Measurements from ENCODE around the gene ZSWIM4. TPM values are rescaled to one million over a fixed set of nuclear protein-coding genes. Genes with fewer than 3 reads are reported as not detected.

The ZSWIM4 gene
- polyA plus RNA-seq, 2 of the 4 experiments (the other 2 are of a cell fraction), result 1.6 to 3.4 TPM

GRCh38 chr19:13839938-13840304, 44.7 kb downstream of the ZSWIM4 start:
- Histone ChIP-seq H3K27ac (peak overlapping the region; percentile 100), H3K9me3 (no peaks in the 10 kb centered on the region), H3K4me2 (peak overlapping the region; percentile 100), H3K4me3 (peak overlapping the region; percentile 95), H3K4me1 (peaks cover 57% of the 10 kb centered on the region)
- ChIA-PET POLR2A (interaction anchor here (0.5 to 4.2 kb wide), 5 partner anchors 12 to 28 kb away, joined by 3 to 41 read pairs (median 10); no protein-coding TSS in a partner anchor), CTCF (interaction anchor here (0.8 to 10.7 kb wide), 2 partner anchors 16 to 32 kb away, joined by 4 to 271 read pairs; no protein-coding TSS in a partner anchor)
- no peak for DNase-seq (ENCODE audit: low read depth in 1 of 2, low spot score in 1 of 2)
- WGBS (ENCODE audit: missing lambda C conversion rate), result 0% methylated on average over 2 of the region's 6 CpGs
- TF ChIP-seq RAD21 (conservative IDR thresholded peaks at IDR 0.05 in 1 of 2, IDR thresholded peaks at IDR 0.05 in 1 of 2) (no peak), POLR2AphosphoS2 (conservative IDR thresholded peaks at IDR 0.05; ENCODE audit: low read length) (peak; percentile 88; the same call in 1 of the 2 replicates), HOXB13 (CRISPR knock-in tag; IDR thresholded peaks at IDR 0.05; ENCODE audit: low read depth) (no peak), REST (IDR thresholded peaks at IDR 0.05) (peak; percentile 28; the same call in 1 of the 2 replicates)
- no peak for FAIRE-seq
- peak in 1 of 2 experiments; percentile 1; a peak in 2 of 6 replicates for ATAC-seq

- Histone ChIP-seq H3K9me3 (no peaks in the 10 kb centered on the region), H3K27ac (peak overlapping the region; percentile 100), H3K4me1 (peaks cover 57% of the 10 kb centered on the region), H3K4me2 (peak overlapping the region; percentile 100), H3K4me3 (peak overlapping the region; percentile 95)
- CTCF ChIA-PET, result interaction anchor here (0.6 to 10.7 kb wide), 2 partner anchors 16 to 57 kb away, joined by 3 to 271 read pairs; no protein-coding TSS in a partner anchor
- peak in 1 of 2 experiments; percentile 12; a peak in 3 of 6 replicates for ATAC-seq
- peak in 1 of 2 experiments; percentile 66 for DNase-seq (ENCODE audit: low read depth in 1 of 2, low spot score in 1 of 2)
- WGBS (ENCODE audit: missing lambda C conversion rate), result 1% methylated on average over 13 of the region's 23 CpGs
- no peak for FAIRE-seq
- TF ChIP-seq GATA3 (IDR thresholded peaks at IDR 0.05; ENCODE audit: borderline replicate concordance), result peak; percentile 47; the same call in 1 of the 2 replicates
- peak; percentile 73; the same call in 1 of the 2 replicates for TF ChIP-seq HOXA7 (CRISPR knock-in tag; IDR thresholded peaks at IDR 0.05)
- TF ChIP-seq POLR2A (IDR thresholded peaks at IDR 0.05; ENCODE audit: low read length), result peak; percentile 32; the same call in 1 of the 2 replicates
- peak; percentile 44; the same call in 1 of the 2 replicates for TF ChIP-seq MAX (IDR thresholded peaks at IDR 0.05)
- peak; percentile 95 for TF ChIP-seq TFCP2L1 (CRISPR knock-in tag; IDR thresholded peaks at IDR 0.05)
- TF ChIP-seq TP53 (CRISPR knock-in tag; IDR thresholded peaks at IDR 0.05), result peak; percentile 85; the same call in 1 of the 2 replicates
- no peak for TF ChIP-seq MAFK (IDR thresholded peaks at IDR 0.05; ENCODE audit: partially characterized antibody)
- TF ChIP-seq EHF (CRISPR knock-in tag; IDR thresholded peaks at IDR 0.05), result 0 out of 2 replicates have a peak, but pooled peaks have one; percentile 46
- TF ChIP-seq ELK1 (IDR thresholded peaks at IDR 0.05; ENCODE audit: low read depth, low read length), result no peak
- TF ChIP-seq ESRRA (IDR thresholded peaks at IDR 0.05; ENCODE audit: borderline replicate concordance, low read length), result no peak
- TF ChIP-seq PHF8 (IDR thresholded peaks at IDR 0.05; ENCODE audit: borderline replicate concordance, low read depth), result no peak
- TF ChIP-seq FOSL2 (IDR thresholded peaks at IDR 0.05), result no peak
- peak; percentile 70 for TF ChIP-seq FOSL2 (CRISPR knock-in tag; IDR thresholded peaks at IDR 0.05)
- peak in 1 of 2 experiments; percentile 44; a peak in 2 of 5 replicates for TF ChIP-seq JUN (IDR thresholded peaks at IDR 0.05)
- TF ChIP-seq NFE2L2 (conservative IDR thresholded peaks at IDR 0.05; ENCODE audit: low read length), result no peak
- POLR2A ChIA-PET, result interaction anchor here (0.5 to 4.2 kb wide), 5 partner anchors 11 to 28 kb away, joined by 3 to 41 read pairs (median 10); no protein-coding TSS in a partner anchor
Observed at GRCh38 chr19:13840305-13841085, 45.3 kb downstream of the ZSWIM4 start.

Measured in A549 (cell line).